ENCODE data around the gene LKAAEAR1. TPM values are rescaled to one million over a fixed set of nuclear protein-coding genes. Genes with fewer than 3 reads are reported as not detected.

The LKAAEAR1 gene
- total and polyA plus RNA-seq, 2 of the 13 experiments (the other 11 are each of a cell fraction or from before 2014, with no cell fraction given): not detected

GRCh38 chr20:64040231-64041039 is 43.8 kb downstream of the LKAAEAR1 start (continued):
- TF ChIP-seq ZBTB40 (IDR thresholded peaks at IDR 0.05) (no peak), ZBTB40 (CRISPR knock-in tag; IDR thresholded peaks at IDR 0.05) (no peak), KMT2B (CRISPR knock-in tag; IDR thresholded peaks at IDR 0.05) (peak; percentile 52), ZNF83 (CRISPR knock-in tag; IDR thresholded peaks at IDR 0.05; ENCODE audit: borderline replicate concordance) (no peak), ZBTB21 (CRISPR knock-in tag; IDR thresholded peaks at IDR 0.05) (no peak), ZNF292 (CRISPR knock-in tag; IDR thresholded peaks at IDR 0.05; ENCODE audit: borderline replicate concordance, low read depth) (no peak), HOMEZ (CRISPR knock-in tag; IDR thresholded peaks at IDR 0.05; ENCODE audit: low read depth) (no peak), HNRNPH1 (optimal IDR thresholded peaks at IDR 0.05; ENCODE audit: low read depth, low read length) (peak; percentile 34), ZMAT3 (CRISPR knock-in tag; conservative IDR thresholded peaks at IDR 0.05) (peak; percentile 23; the same call in 1 of the 2 replicates), NFE2L1 (CRISPR knock-in tag; IDR thresholded peaks at IDR 0.05; ENCODE audit: borderline replicate concordance) (no peak), SMARCE1 (IDR thresholded peaks at IDR 0.05; ENCODE audit: borderline replicate concordance) (no peak), MEIS2 (CRISPR knock-in tag; IDR thresholded peaks at IDR 0.05) (peak; percentile 68; the same call in 1 of the 2 replicates), POLR2AphosphoS5 (IDR thresholded peaks at IDR 0.05; ENCODE audit: low read depth, low read length) (peak; percentile 55), ATF1 (CRISPR knock-in tag; IDR thresholded peaks at IDR 0.05) (no peak), MLLT10 (CRISPR knock-in tag; IDR thresholded peaks at IDR 0.05) (no peak), CHCHD3 (CRISPR knock-in tag; IDR thresholded peaks at IDR 0.05) (no peak), RBAK (CRISPR knock-in tag; IDR thresholded peaks at IDR 0.05) (no peak), DNMT1 (CRISPR knock-in tag; IDR thresholded peaks at IDR 0.05) (no peak), ARNT (IDR thresholded peaks at IDR 0.05) (no peak)

All from HepG2 (cell line).